ENCODE measurements around the gene EAF1. TPM values are rescaled to one million over a fixed set of nuclear protein-coding genes. Genes with fewer than 3 reads are reported as not detected.

The EAF1 gene
- total RNA-seq, 1 experiment from 2014 or later, result 28.3 TPM

DNA sequence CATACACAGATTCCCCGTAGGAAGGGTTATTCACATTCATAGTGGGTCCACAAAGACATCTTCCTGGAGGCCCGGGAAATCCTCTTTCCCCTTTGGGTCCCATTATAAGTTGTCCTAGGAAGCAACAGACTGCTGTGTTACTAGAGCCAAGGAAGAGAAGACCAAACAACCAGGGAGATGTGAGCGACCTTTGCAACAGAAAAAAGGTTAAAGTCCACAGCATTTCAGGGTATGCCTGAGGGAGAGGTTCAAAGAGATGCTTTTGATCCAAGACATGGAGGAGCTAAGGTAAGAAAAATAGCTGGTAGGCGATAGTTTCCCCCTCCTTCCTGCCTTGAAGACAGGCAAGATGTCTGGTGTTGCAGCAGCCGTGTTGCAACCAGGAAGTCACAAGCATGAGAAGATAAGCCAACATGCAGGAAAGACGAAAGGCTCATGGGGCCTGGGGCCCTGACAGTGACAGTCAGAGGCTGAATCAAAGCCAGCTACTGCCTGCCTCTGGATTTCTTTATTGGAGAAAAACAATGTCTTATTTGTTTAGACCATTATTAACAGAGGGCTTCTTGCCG lies 30.9 kb downstream of the EAF1 start:
- H3K4me3 Mint-ChIP-seq (ENCODE audit: unreplicated experiment), result no peak overlapping the region
- no peak overlapping the region for H3K27ac Mint-ChIP-seq (ENCODE audit: low read depth, unreplicated experiment)
- DNase-seq (ENCODE audit: unreplicated experiment), result no peak
- CTCF ChIA-PET, result no interaction called here
- no peaks in the 10 kb centered on the region for H3K36me3 Mint-ChIP-seq (ENCODE audit: insufficient read depth, unreplicated experiment)
- POLR2A ChIA-PET, result no interaction called here
- intact Hi-C loops (cut with micrococcal nuclease), result no loop called here
- H3K27me3 Mint-ChIP-seq (ENCODE audit: insufficient read depth, unreplicated experiment), result no peaks in the 10 kb centered on the region
- no peaks in the 10 kb centered on the region for H3K4me1 Mint-ChIP-seq (ENCODE audit: insufficient read depth, unreplicated experiment)
- H3K9me3 Mint-ChIP-seq (ENCODE audit: unreplicated experiment), result no peaks in the 10 kb centered on the region
- TF ChIP-seq, protein P1, sequence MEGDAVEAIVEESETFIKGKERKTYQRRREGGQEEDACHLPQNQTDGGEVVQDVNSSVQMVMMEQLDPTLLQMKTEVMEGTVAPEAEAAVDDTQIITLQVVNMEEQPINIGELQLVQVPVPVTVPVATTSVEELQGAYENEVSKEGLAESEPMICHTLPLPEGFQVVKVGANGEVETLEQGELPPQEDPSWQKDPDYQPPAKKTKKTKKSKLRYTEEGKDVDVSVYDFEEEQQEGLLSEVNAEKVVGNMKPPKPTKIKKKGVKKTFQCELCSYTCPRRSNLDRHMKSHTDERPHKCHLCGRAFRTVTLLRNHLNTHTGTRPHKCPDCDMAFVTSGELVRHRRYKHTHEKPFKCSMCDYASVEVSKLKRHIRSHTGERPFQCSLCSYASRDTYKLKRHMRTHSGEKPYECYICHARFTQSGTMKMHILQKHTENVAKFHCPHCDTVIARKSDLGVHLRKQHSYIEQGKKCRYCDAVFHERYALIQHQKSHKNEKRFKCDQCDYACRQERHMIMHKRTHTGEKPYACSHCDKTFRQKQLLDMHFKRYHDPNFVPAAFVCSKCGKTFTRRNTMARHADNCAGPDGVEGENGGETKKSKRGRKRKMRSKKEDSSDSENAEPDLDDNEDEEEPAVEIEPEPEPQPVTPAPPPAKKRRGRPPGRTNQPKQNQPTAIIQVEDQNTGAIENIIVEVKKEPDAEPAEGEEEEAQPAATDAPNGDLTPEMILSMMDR (IDR thresholded peaks at IDR 0.05; ENCODE audit: unreplicated experiment), result no peak
- BruUV-seq (replicated peaks), result no TSS peak

DNA sequence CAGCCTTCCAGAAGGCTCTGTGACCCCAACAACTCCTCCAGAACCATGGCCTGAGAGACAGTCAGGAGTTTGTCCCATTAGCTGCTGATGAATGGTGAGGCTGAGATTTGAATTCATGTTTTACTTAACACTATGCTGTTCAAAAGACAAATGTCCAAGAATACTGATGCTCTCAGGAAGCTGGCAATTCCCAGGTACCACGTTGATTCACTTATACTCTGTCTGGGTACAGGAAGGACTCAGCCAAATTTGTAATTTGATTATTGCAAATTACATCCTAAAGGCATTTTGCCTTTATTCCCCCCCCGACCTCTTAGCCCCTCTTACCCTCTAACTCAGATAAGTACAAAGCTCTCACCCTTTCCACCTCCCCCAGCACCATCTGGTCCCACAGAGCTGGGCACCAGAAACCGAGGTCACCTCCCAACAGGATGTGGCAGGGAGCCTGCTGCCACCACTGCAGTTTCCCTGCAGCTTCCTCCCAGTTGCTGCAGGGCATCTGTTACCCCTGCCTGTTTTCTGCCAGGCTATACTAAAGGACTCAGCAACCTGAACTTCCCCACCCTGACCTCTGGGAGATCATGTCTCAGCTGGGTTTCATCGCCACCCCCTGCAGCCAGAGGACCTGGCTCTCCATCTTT lies 33.6 kb downstream of the EAF1 start:
- TF ChIP-seq, protein P1 (IDR thresholded peaks at IDR 0.05; ENCODE audit: unreplicated experiment), result no peak
- Mint-ChIP-seq H3K9me3 (ENCODE audit: unreplicated experiment) (no peaks in the 10 kb centered on the region), H3K4me1 (ENCODE audit: insufficient read depth, unreplicated experiment) (no peaks in the 10 kb centered on the region), H3K4me3 (ENCODE audit: unreplicated experiment) (no peak overlapping the region), H3K36me3 (ENCODE audit: insufficient read depth, unreplicated experiment) (no peaks in the 10 kb centered on the region), H3K27ac (ENCODE audit: low read depth, unreplicated experiment) (no peak overlapping the region), H3K27me3 (ENCODE audit: insufficient read depth, unreplicated experiment) (no peaks in the 10 kb centered on the region)
- no TSS peak for BruUV-seq (replicated peaks)
- CTCF ChIA-PET, result interaction anchor here (0.6 kb wide), 1 partner anchor 351 kb away, joined by 5 read pairs; no protein-coding TSS in a partner anchor
- no peak for DNase-seq (ENCODE audit: unreplicated experiment)
- intact Hi-C loops (cut with micrococcal nuclease), result no loop called here
- POLR2A ChIA-PET, result no interaction called here

DNA sequence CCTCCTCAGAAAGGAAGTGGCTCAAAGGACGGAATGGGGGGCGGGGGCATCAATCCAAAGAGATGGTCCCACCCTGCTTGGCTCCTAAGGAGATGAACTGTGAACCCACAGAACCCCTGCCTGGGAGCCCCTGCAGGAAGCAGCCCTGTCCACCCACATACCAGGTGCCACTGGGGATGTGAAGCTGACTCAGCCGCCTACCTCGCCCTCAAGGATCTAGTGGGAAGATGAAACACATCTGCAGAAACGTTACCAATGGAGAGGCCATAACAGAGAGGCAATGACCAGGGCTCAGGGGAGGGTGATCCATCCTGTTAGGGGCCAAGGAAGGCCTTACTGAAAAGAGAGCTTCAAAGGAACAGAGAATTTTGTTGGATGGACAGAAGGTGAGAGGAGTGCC lies 35.1 kb downstream of the EAF1 start:
- ChIA-PET POLR2A (no interaction called here), CTCF (interaction anchor here (0.7 kb wide), 1 partner anchor 12 kb away, joined by 3 read pairs; no protein-coding TSS in a partner anchor)
- intact Hi-C loops (cut with micrococcal nuclease), result no loop called here
- no TSS peak for BruUV-seq (replicated peaks)
- Mint-ChIP-seq H3K9me3 (ENCODE audit: unreplicated experiment) (no peaks in the 10 kb centered on the region), H3K36me3 (ENCODE audit: insufficient read depth, unreplicated experiment) (no peaks in the 10 kb centered on the region), H3K27ac (ENCODE audit: low read depth, unreplicated experiment) (no peak overlapping the region), H3K4me3 (ENCODE audit: unreplicated experiment) (no peak overlapping the region), H3K4me1 (ENCODE audit: insufficient read depth, unreplicated experiment) (no peaks in the 10 kb centered on the region), H3K27me3 (ENCODE audit: insufficient read depth, unreplicated experiment) (no peaks in the 10 kb centered on the region)
- no peak for DNase-seq (ENCODE audit: unreplicated experiment)
- TF ChIP-seq, protein P1 (IDR thresholded peaks at IDR 0.05; ENCODE audit: unreplicated experiment), result no peak

GRCh38 chr3:15465876-15466585 lies 38.6 kb downstream of the EAF1 start:
- Mint-ChIP-seq H3K36me3 (ENCODE audit: insufficient read depth, unreplicated experiment) (no peaks in the 10 kb centered on the region), H3K27me3 (ENCODE audit: insufficient read depth, unreplicated experiment) (no peaks in the 10 kb centered on the region), H3K4me3 (ENCODE audit: unreplicated experiment) (no peak overlapping the region), H3K4me1 (ENCODE audit: insufficient read depth, unreplicated experiment) (no peaks in the 10 kb centered on the region), H3K27ac (ENCODE audit: low read depth, unreplicated experiment) (no peak overlapping the region), H3K9me3 (ENCODE audit: unreplicated experiment) (no peaks in the 10 kb centered on the region)
- ChIA-PET POLR2A (interaction anchor here (0.8 kb wide), 1 partner anchor 10 kb away, joined by 5 read pairs; no protein-coding TSS in a partner anchor), CTCF (interaction anchor here (1.3 kb wide), 1 partner anchor 10 kb away, joined by 3 read pairs; no protein-coding TSS in a partner anchor)
- BruUV-seq (replicated peaks), result no TSS peak
- TF ChIP-seq, protein P1 (IDR thresholded peaks at IDR 0.05; ENCODE audit: unreplicated experiment), result no peak
- DNase-seq (ENCODE audit: unreplicated experiment), result no peak
- intact Hi-C loops (cut with micrococcal nuclease), result no loop called here
